Measurements from ENCODE around the gene LRFN4.
A peak's percentile ranks its signal among the peaks of the same experiment; 100 is the strongest.

Gene LRFN4

DNA sequence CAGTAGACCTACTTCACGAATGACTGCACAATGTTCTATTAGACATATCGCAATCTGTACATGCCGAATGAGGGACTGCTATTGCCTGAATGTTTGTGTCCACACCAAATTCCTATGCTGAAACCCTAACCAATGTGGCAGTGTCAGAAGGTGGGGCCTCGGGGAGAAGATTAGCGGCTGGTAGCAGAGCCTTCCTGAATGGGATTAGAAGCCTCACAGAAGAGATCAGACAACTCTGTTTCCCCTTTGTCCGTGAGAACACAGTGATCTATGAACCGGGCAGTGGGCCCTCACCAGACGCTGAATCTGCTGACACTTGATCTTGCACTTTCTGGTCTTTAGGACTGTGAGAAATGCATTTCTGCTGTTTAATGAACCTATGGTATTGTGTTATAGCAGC is 33.1 kb downstream of the LRFN4 start:
- no peaks in the 10 kb centered on the region for H3K27me3 ChIP-seq (ENCODE audit: control insufficient read depth, insufficient read depth, low read length)

DNA sequence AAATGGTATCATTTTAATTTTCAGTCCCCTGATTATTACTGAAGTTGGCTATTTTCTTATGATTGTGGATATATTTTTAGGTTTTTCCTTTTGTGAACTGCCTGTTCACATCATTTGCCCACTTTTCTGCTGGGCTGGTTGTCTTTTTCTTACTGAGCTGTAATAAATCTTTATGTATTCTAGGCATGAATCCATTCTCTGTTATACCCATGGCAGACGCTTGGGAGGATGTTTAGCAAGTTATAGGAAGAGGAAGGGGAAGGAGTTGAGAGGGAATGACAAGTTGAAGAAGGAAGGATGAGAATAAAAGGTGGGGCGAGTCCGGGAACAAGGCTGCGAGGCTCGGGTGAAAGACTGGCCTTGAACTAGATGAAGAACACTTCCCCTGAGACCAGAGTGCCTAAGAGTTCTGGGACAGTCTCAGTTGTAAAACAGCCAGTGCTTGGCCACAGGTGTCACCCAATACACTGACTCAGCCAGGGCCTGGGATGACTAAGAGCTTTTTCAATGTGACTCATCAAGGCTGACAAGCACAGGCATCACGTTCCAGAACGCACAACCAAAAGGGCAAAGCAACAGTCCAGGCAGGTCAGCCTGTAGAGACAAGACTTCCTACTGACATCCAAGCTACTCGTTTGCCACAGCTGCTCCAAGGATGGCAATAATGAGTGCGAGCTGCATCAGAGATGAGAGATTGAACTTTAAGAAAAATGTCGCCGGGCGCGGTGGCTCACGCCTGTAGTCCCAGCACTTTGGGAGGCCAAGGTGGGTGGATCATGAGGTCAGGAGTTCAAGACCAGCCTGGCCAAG is 35.2 kb downstream of the LRFN4 start:
- Histone ChIP-seq H3K27me3 (ENCODE audit: control insufficient read depth, insufficient read depth, low read length) (no peaks in the 10 kb centered on the region), H3K9ac (ENCODE audit: low read depth, low read length) (no peak overlapping the region), H3K4me3 (ENCODE audit: low read depth, low read length) (no peak overlapping the region), H3K4me1 (ENCODE audit: control insufficient read depth, insufficient read depth, low read length) (peaks cover 3% of the 10 kb centered on the region), H3K9me3 (ENCODE audit: control insufficient read depth, insufficient read depth, low read length) (no peaks in the 10 kb centered on the region), H3K36me3 (ENCODE audit: control insufficient read depth, insufficient read depth, low read length) (no peaks in the 10 kb centered on the region)

More for the DNA sequence above, 33.1 kb downstream of the LRFN4 start:
- Histone ChIP-seq H3K9me3 (ENCODE audit: control insufficient read depth, insufficient read depth, low read length) (no peaks in the 10 kb centered on the region), H3K36me3 (ENCODE audit: control insufficient read depth, insufficient read depth, low read length) (no peaks in the 10 kb centered on the region), H3K4me1 (ENCODE audit: control insufficient read depth, insufficient read depth, low read length) (peaks cover 3% of the 10 kb centered on the region), H3K9ac (ENCODE audit: low read depth, low read length) (no peak overlapping the region), H3K4me3 (ENCODE audit: low read depth, low read length) (no peak overlapping the region)

DNA sequence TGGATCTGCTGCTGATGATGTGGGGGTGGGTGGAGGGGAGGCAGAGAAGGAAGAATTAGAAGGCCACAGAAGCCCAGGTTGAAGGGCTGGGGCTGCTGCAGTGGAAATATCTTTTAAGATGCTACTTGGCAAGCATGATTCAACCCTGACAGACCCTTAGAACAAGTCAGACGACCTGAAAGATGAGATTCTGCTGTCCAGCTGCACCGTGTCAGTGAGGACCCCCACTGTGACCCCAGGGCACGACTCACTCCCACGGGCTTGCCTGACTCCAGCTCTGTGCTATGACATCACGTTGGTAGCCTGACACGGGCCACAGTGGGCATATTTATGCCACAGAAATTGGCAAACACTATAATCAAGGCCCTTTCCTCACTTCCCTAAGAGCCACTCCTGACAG is 36.0 kb downstream of the LRFN4 start:
- Histone ChIP-seq H3K4me3 (ENCODE audit: low read depth, low read length) (no peak overlapping the region), H3K27me3 (ENCODE audit: control insufficient read depth, insufficient read depth, low read length) (no peaks in the 10 kb centered on the region)

DNA sequence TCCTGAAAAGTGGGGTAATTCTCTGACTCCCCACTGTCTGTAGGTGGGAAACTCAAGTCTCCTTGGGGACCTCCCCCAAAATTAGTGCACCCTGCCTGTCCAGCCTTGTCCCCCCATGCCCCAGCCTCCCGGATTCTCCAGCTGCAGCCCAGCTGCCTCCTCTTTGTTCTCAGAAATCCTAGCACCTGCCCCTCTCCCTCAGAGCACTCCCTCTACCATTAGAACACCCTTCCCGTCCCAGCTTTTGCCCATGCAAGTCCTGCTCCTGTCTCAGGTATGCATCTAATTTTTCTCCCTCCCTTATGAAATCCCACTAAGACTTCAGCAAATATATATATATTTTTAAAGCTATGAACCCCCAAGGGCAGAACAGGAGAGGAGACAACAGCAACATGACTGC is 37.3 kb downstream of the LRFN4 start:
- no peak overlapping the region for H3K9ac ChIP-seq (ENCODE audit: low read depth, low read length)
- H3K4me1 ChIP-seq (ENCODE audit: control insufficient read depth, insufficient read depth, low read length), result peaks cover 3% of the 10 kb centered on the region
- H3K27me3 ChIP-seq (ENCODE audit: control insufficient read depth, insufficient read depth, low read length), result no peaks in the 10 kb centered on the region
- H3K9me3 ChIP-seq (ENCODE audit: control insufficient read depth, insufficient read depth, low read length), result no peaks in the 10 kb centered on the region
- H3K4me3 ChIP-seq (ENCODE audit: low read depth, low read length), result no peak overlapping the region
- H3K36me3 ChIP-seq (ENCODE audit: control insufficient read depth, insufficient read depth, low read length), result no peaks in the 10 kb centered on the region

More for the DNA sequence above, 36.0 kb downstream of the LRFN4 start:
- Histone ChIP-seq H3K9me3 (ENCODE audit: control insufficient read depth, insufficient read depth, low read length) (no peaks in the 10 kb centered on the region), H3K4me1 (ENCODE audit: control insufficient read depth, insufficient read depth, low read length) (peaks cover 3% of the 10 kb centered on the region), H3K36me3 (ENCODE audit: control insufficient read depth, insufficient read depth, low read length) (no peaks in the 10 kb centered on the region), H3K9ac (ENCODE audit: low read depth, low read length) (no peak overlapping the region)

DNA sequence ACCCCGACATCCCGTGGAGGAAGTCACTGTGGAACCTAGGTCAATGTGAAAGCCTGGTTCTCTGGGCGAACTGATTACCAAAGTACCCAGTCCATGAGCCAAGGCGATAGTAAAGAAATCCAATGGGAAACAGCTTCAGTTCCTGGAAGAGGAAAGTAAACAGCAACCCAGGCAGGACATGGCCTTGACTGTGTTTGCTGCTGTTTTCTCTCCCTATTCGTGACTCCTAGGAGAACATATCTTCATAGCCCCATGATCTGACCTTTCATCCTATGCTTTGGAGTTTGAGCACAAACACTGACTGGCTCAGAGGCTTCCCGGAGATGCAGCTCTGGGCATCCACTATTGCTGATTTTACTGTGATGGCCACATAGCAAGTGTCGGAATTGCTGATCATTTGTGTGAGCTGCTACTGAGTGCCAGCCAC is 45.1 kb downstream of the LRFN4 start:
- Histone ChIP-seq H3K4me1 (ENCODE audit: control insufficient read depth, insufficient read depth, low read length) (peaks cover 12% of the 10 kb centered on the region), H3K9me3 (ENCODE audit: control insufficient read depth, insufficient read depth, low read length) (no peaks in the 10 kb centered on the region), H3K9ac (ENCODE audit: low read depth, low read length) (no peak overlapping the region), H3K27me3 (ENCODE audit: control insufficient read depth, insufficient read depth, low read length) (no peaks in the 10 kb centered on the region), H3K4me3 (ENCODE audit: low read depth, low read length) (no peak overlapping the region), H3K36me3 (ENCODE audit: control insufficient read depth, insufficient read depth, low read length) (no peaks in the 10 kb centered on the region)

DNA sequence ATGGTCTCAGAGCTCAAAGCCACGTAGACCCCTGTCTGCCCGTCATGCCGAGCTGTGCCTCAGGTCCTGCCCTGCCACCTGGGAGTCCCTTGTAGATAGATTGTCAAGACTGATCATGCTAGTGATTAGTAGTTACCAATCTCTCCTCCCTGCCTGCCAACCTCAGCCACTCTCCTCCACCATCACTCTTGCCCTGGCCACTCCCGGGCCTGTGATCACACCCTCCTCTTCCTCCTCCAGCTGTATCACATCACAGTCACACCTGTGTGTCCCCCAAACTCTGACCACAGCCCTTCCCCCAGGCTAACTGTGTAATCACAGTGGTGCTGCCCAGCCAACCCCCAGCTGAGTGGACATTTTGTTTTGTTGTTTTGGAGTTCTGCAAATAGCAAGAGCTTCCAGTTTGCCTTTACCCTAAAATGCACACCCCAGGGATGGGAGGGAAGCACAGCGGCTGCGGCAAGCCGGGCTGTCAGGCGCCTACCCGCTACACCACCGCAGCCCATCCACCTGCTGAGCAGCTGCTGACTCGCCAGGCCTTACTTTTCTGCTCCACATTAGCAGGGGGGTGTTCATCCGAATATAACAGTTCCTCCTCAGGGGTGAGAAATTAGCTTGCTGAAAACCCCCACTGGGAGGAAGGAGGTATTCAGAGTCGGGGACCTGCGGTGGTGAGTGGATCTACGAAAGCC is 45.8 kb downstream of the LRFN4 start:
- H3K27me3 ChIP-seq (ENCODE audit: control insufficient read depth, insufficient read depth, low read length), result no peaks in the 10 kb centered on the region
- no peaks in the 10 kb centered on the region for H3K36me3 ChIP-seq (ENCODE audit: control insufficient read depth, insufficient read depth, low read length)
- no peaks in the 10 kb centered on the region for H3K9me3 ChIP-seq (ENCODE audit: control insufficient read depth, insufficient read depth, low read length)
- H3K4me3 ChIP-seq (ENCODE audit: low read depth, low read length), result no peak overlapping the region
- no peak overlapping the region for H3K9ac ChIP-seq (ENCODE audit: low read depth, low read length)
- peaks cover 12% of the 10 kb centered on the region for H3K4me1 ChIP-seq (ENCODE audit: control insufficient read depth, insufficient read depth, low read length)

DNA sequence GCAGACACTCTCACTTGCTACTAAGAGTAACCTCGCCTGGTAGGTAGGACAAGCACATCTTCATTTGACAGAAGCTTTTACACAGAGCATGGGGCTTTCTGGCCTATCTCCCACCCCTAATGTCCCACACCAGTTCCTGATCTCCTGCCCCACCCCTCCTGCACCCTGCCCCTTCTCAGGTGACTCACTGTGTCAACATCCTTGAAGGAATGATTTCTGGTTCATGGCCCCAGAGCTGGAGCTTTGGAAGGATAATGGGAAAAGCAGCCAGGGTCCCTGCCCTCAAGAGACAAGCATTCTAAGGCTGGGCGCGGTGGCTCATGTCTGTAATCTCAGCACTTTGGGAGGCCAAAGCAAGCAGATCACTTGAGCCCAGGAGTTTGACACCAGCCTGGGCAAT is 47.2 kb downstream of the LRFN4 start:
- no peaks in the 10 kb centered on the region for H3K27me3 ChIP-seq (ENCODE audit: control insufficient read depth, insufficient read depth, low read length)
- peaks cover 12% of the 10 kb centered on the region for H3K4me1 ChIP-seq (ENCODE audit: control insufficient read depth, insufficient read depth, low read length)
- H3K36me3 ChIP-seq (ENCODE audit: control insufficient read depth, insufficient read depth, low read length), result no peaks in the 10 kb centered on the region
- H3K9me3 ChIP-seq (ENCODE audit: control insufficient read depth, insufficient read depth, low read length), result no peaks in the 10 kb centered on the region
- H3K9ac ChIP-seq (ENCODE audit: low read depth, low read length), result no peak overlapping the region
- no peak overlapping the region for H3K4me3 ChIP-seq (ENCODE audit: low read depth, low read length)

DNA sequence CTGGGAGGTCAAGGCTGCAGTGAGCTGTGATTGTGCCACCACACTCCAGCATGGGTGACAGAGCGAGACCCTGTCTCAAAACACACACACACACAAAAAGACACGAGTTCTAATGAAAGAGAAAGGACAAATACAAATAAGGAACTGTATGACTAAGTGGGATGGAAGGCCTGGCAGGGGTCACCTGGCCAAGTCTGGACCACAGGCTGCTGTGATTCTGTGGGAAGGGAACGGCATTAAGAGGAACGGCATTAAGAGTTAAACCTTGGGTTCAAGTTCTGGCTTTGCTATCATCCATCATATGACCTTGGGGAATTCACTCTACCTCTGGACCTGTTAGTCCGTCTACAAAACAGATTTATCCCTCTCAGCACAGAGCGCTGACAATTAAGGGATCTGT is 47.7 kb downstream of the LRFN4 start:
- no peaks in the 10 kb centered on the region for H3K27me3 ChIP-seq (ENCODE audit: control insufficient read depth, insufficient read depth, low read length)
- no peak overlapping the region for H3K9ac ChIP-seq (ENCODE audit: low read depth, low read length)
- H3K36me3 ChIP-seq (ENCODE audit: control insufficient read depth, insufficient read depth, low read length), result no peaks in the 10 kb centered on the region
- H3K9me3 ChIP-seq (ENCODE audit: control insufficient read depth, insufficient read depth, low read length), result no peaks in the 10 kb centered on the region
- H3K4me1 ChIP-seq (ENCODE audit: control insufficient read depth, insufficient read depth, low read length), result peaks cover 12% of the 10 kb centered on the region
- H3K4me3 ChIP-seq (ENCODE audit: low read depth, low read length), result no peak overlapping the region

DNA sequence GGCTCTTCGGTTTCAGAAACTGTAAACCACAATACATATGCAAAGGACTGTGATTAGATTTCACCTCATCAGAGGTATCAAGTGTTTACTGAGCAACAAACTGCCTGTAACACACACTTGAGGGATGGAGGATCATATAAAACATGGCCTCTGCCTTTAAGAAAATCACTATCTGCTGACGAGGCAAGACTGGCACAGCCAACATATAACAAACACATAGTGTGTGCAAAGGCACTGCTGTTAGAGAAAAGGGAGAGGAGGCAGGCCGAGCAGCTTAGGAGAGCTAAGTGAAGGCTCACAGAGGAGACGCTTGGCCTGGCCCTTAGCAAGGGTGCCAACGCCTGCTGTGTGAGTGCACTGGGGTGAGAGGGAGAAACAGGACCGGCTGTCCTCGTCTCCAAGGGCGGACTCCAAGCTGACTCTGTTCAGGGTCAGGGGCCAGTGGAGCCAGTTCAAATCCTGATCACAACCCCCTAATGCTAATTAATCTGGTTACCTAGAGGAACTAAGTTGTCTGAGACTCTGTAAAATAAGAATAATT is 48.2 kb downstream of the LRFN4 start:
- H3K4me1 ChIP-seq (ENCODE audit: control insufficient read depth, insufficient read depth, low read length), result peaks cover 12% of the 10 kb centered on the region
- H3K4me3 ChIP-seq (ENCODE audit: low read depth, low read length), result no peak overlapping the region
- no peaks in the 10 kb centered on the region for H3K36me3 ChIP-seq (ENCODE audit: control insufficient read depth, insufficient read depth, low read length)
- no peaks in the 10 kb centered on the region for H3K27me3 ChIP-seq (ENCODE audit: control insufficient read depth, insufficient read depth, low read length)
- no peak overlapping the region for H3K9ac ChIP-seq (ENCODE audit: low read depth, low read length)
- no peaks in the 10 kb centered on the region for H3K9me3 ChIP-seq (ENCODE audit: control insufficient read depth, insufficient read depth, low read length)

DNA sequence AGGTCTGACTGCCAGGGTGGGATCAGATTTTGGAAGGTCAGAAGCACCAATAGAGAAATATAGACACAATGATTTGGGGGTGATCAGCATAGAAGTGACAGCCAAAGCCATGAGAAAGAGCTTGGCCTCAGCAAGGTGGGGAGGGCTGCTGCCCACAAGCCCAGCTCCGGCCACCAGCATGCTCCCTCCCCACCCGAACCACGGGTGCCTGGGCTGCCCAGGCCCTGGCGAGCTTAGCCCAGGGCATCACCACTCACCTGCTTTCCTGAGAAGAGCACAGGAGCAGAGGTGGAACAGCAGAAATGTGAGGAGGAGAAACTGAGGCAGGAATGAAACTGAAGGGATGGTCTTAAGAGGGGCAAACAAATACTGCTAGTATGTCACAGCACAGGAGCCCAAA is 48.8 kb downstream of the LRFN4 start:
- Histone ChIP-seq H3K27me3 (ENCODE audit: control insufficient read depth, insufficient read depth, low read length) (no peaks in the 10 kb centered on the region), H3K4me1 (ENCODE audit: control insufficient read depth, insufficient read depth, low read length) (peaks cover 16% of the 10 kb centered on the region)

DNA sequence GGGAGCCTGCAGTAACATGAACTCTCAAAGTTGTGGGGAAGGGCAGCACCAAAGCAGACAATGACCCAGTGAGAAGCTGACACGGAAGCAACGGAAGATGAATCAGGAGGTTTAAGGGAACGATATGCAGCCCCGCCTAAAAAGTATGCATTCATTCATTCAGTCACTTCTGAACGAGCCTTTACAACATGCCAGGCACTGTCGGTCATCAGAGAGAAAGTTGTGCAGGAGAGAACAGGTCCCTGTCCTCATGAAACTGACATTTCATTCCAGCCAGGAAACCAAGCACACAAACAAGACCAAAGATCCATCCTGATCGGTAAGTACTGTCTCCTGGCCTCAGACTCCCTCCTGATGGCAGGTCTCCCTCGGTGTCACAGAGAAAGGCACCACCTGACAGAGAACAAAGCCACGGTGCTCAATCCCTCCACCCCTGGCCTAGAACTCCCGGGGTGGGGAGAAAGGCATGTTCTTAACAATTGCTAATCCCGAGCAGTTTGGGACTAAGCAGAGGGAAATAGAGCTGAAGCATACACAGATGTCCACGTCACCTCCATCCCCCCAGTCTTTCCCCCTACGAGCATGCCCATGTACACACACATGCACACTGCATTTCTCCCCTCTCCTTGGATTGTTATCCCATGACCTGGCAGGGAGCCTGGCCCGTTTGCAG is 49.3 kb downstream of the LRFN4 start:
- Histone ChIP-seq H3K4me3 (ENCODE audit: low read depth, low read length) (no peak overlapping the region), H3K9ac (ENCODE audit: low read depth, low read length) (peak overlapping the region; percentile 37)

More for the DNA sequence above, 48.8 kb downstream of the LRFN4 start:
- Histone ChIP-seq H3K9me3 (ENCODE audit: control insufficient read depth, insufficient read depth, low read length) (no peaks in the 10 kb centered on the region), H3K9ac (ENCODE audit: low read depth, low read length) (no peak overlapping the region), H3K36me3 (ENCODE audit: control insufficient read depth, insufficient read depth, low read length) (no peaks in the 10 kb centered on the region), H3K4me3 (ENCODE audit: low read depth, low read length) (no peak overlapping the region)

More for the DNA sequence above, 49.3 kb downstream of the LRFN4 start:
- Histone ChIP-seq H3K9me3 (ENCODE audit: control insufficient read depth, insufficient read depth, low read length) (no peaks in the 10 kb centered on the region), H3K27me3 (ENCODE audit: control insufficient read depth, insufficient read depth, low read length) (no peaks in the 10 kb centered on the region), H3K36me3 (ENCODE audit: control insufficient read depth, insufficient read depth, low read length) (no peaks in the 10 kb centered on the region), H3K4me1 (ENCODE audit: control insufficient read depth, insufficient read depth, low read length) (peaks cover 18% of the 10 kb centered on the region)
